ENCODE results near the gene AREG. TPM values are rescaled to one million over a fixed set of nuclear protein-coding genes. Genes with fewer than 3 reads are reported as not detected.

The AREG gene
- polyA plus RNA-seq, 1 experiment: 2.4 TPM

- no peak overlapping the region for H3K4me3 ChIP-seq (ENCODE audit: low read depth, low read length)
- H3K27me3 ChIP-seq (ENCODE audit: control insufficient read depth, insufficient read depth, low read length): no peaks in the 10 kb centered on the region
- CTCF ChIA-PET: interaction anchor here (1.1 to 1.4 kb wide), 2 partner anchors 22 to 248 kb away, joined by 3 read pairs; partner anchors contain the start of gene AREG
- no peak for TF ChIP-seq CTCF (IDR thresholded peaks at IDR 0.05; ENCODE audit: low read depth, low read length)
- no peaks in the 10 kb centered on the region for H3K9me3 ChIP-seq (ENCODE audit: control insufficient read depth, insufficient read depth, low read length)
- POLR2A ChIA-PET: no interaction called here
- DNase-seq (ENCODE audit: low read depth, low spot score): peak; percentile 34
- H3K27ac ChIP-seq (ENCODE audit: low read depth, low read length): no peak overlapping the region
These were observed 21.8 kb upstream of the AREG start for GRCh38 chr4:74423104-74423503.

- Histone ChIP-seq H3K27me3 (ENCODE audit: control insufficient read depth, insufficient read depth, low read length) (no peaks in the 10 kb centered on the region), H3K9me3 (ENCODE audit: control insufficient read depth, insufficient read depth, low read length) (no peaks in the 10 kb centered on the region), H3K27ac (ENCODE audit: low read depth, low read length) (no peak overlapping the region), H3K4me3 (ENCODE audit: low read depth, low read length) (no peak overlapping the region)
- no peak for TF ChIP-seq CTCF (IDR thresholded peaks at IDR 0.05; ENCODE audit: low read depth, low read length)
- CTCF ChIA-PET: interaction anchor here (1.1 to 1.4 kb wide), 2 partner anchors 21 to 247 kb away, joined by 3 read pairs; partner anchors contain the start of gene AREG
- DNase-seq (ENCODE audit: low read depth, low spot score): no peak
- POLR2A ChIA-PET: no interaction called here
These were observed 20.8 kb upstream of the AREG start for GRCh38 chr4:74424111-74424510.

GRCh38 chr4:74426101-74426500, 18.8 kb upstream of the AREG start:
- peak; percentile 43 for DNase-seq (ENCODE audit: low read depth, low spot score)
- POLR2A ChIA-PET: interaction anchor here (0.6 to 1.1 kb wide), 2 partner anchors 19 to 97 kb away, joined by 3 read pairs; partner anchors contain the start of gene AREG
- Histone ChIP-seq H3K4me3 (ENCODE audit: low read depth, low read length) (no peak overlapping the region), H3K27me3 (ENCODE audit: control insufficient read depth, insufficient read depth, low read length) (no peaks in the 10 kb centered on the region), H3K27ac (ENCODE audit: low read depth, low read length) (no peak overlapping the region), H3K9me3 (ENCODE audit: control insufficient read depth, insufficient read depth, low read length) (no peaks in the 10 kb centered on the region)
- no peak for TF ChIP-seq CTCF (IDR thresholded peaks at IDR 0.05; ENCODE audit: low read depth, low read length)
- CTCF ChIA-PET: interaction anchor here (0.6 kb wide), 1 partner anchor 19 kb away, joined by 4 read pairs; the partner anchor contains the start of gene AREG

GRCh38 chr4:74428276-74428675, 16.7 kb upstream of the AREG start:
- CTCF ChIA-PET: interaction anchor here (0.8 to 2.1 kb wide), 3 partner anchors 17 to 243 kb away, joined by 3 to 7 read pairs (median 3); partner anchors contain the start of gene AREG
- POLR2A ChIA-PET: no interaction called here
- Histone ChIP-seq H3K9me3 (ENCODE audit: control insufficient read depth, insufficient read depth, low read length) (no peaks in the 10 kb centered on the region), H3K27me3 (ENCODE audit: control insufficient read depth, insufficient read depth, low read length) (no peaks in the 10 kb centered on the region), H3K4me3 (ENCODE audit: low read depth, low read length) (no peak overlapping the region), H3K27ac (ENCODE audit: low read depth, low read length) (no peak overlapping the region)
- no peak for DNase-seq (ENCODE audit: low read depth, low spot score)
- TF ChIP-seq CTCF (IDR thresholded peaks at IDR 0.05; ENCODE audit: low read depth, low read length): no peak

- Histone ChIP-seq H3K4me3 (ENCODE audit: low read depth, low read length) (no peak overlapping the region), H3K9me3 (ENCODE audit: control insufficient read depth, insufficient read depth, low read length) (no peaks in the 10 kb centered on the region), H3K27me3 (ENCODE audit: control insufficient read depth, insufficient read depth, low read length) (no peaks in the 10 kb centered on the region), H3K27ac (ENCODE audit: low read depth, low read length) (no peak overlapping the region)
- no peak for TF ChIP-seq CTCF (IDR thresholded peaks at IDR 0.05; ENCODE audit: low read depth, low read length)
- DNase-seq (ENCODE audit: low read depth, low spot score): no peak
- ChIA-PET POLR2A (no interaction called here), CTCF (no interaction called here)
These were observed 13.7 kb upstream of the AREG start for GRCh38 chr4:74431113-74431826.

All from AG04450 (cell line).